Thoracic aorta (tissue), 2 donors: ENCODE data around the gene PBX4. TPM values are rescaled to one million over a fixed set of nuclear protein-coding genes. Genes with fewer than 3 reads are reported as not detected.

ENCODE experiments used
- ATAC-seq: fragments of 150-250 bp; one replicate; pipeline ENCODE4 v1.8.0; 2017; ENCODE audit warnings: low read depth; ENCODE audit not compliant: insufficient number of reproducible peaks, low FRiP score
- DNase-seq: peaks from one replicate; pipeline ENCODE4 v3.0.0-alpha.2; 2020; ENCODE audit warnings: low spot score
- H3K27ac ChIP-seq, 2 donors: fragments of 200-600 bp; sonication (generic); 1 replicate in 1 of 2; 2 replicates in 1 of 2; pipeline ENCODE4 v1.5.1; 2016; ENCODE audit warnings: mild to moderate bottlenecking in 2 of 2, moderate library complexity in 2 of 2
- H3K27me3 ChIP-seq: fragments of 200-600 bp; sonication (generic); replicated peaks from 2 replicates; pipeline ENCODE4 v1.6.0; 2016; ENCODE audit warnings: mild to moderate bottlenecking; ENCODE audit not compliant: insufficient read depth
- H3K36me3 ChIP-seq: fragments of 200-600 bp; sonication (generic); one replicate; pipeline ENCODE4 v1.5.1; 2016
- H3K4me1 ChIP-seq, 2 donors: fragments of 200-600 bp; sonication (generic); 1 replicate in 1 of 2; 2 replicates in 1 of 2; pipeline versions ENCODE4 v1.5.1 to v1.6.0; 2016; ENCODE audit warnings: low read depth in 2 of 2, mild to moderate bottlenecking in 1 of 2; ENCODE audit not compliant: control insufficient read depth in 1 of 2
- H3K4me3 ChIP-seq: fragments of 200-600 bp; sonication (generic); 2 replicates; pipeline ENCODE4 v1.5.1; 2016; ENCODE audit warnings: mild to moderate bottlenecking
- H3K9me3 ChIP-seq: fragments of 200-600 bp; sonication (generic); 2 replicates; pipeline ENCODE4 v1.5.1; 2016
- total RNA-seq, 2 donors: library from RNA; depleted of rRNA; stranded (reverse); fragments of >200 nt; gene quantifications; one replicate each; pipeline versions ENCODE4 v1.1.0 to v1.2.3, GENCODE V29; 2016
- TF ChIP-seq, protein P1 (sequence below): fragments of 200-600 bp; sonication (generic); IDR thresholded peaks from one replicate; pipeline ENCODE4 v1.5.1; 2019; ENCODE audit warnings: antibody characterized with exemption

The PBX4 gene
- total RNA-seq, 2 donors from 2014 or later = not detected

DNA sequence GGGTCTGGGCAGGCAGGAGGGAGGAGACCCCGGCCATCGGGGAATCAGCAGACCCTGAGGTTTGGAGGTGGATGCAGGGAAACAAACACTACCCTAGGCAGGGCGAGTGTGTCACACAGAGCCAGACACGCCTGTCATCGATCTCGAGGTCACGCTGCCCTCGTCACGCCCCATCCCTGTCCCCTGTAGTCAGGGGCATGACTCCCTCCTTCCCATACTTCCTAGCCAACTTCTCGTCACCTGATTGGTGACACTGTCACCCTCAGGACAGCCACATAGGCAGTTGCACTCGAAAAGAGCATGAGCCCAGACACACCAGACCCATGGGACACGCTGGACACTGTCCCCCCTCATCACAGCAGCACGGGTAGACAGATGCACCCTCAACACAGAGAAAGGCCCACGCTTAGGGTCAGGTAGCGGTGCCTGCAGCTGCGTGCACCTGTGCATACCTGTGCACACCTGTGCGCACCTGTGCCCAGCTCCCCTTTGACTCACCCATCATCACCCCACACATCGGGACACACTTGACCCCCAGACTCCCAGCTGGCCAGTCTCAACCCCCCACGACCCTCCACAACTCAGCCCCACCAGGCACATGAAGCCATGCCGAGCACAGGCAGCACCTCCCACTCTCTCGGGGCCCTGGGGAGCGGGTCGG, 68.6 kb downstream of the PBX4 start:
- Histone ChIP-seq H3K9me3 (no peaks in the 10 kb centered on the region), H3K4me3 (no peak overlapping the region), H3K27me3 (no peaks in the 10 kb centered on the region), H3K36me3 (no peaks in the 10 kb centered on the region), H3K27ac (no peak overlapping the region), H3K4me1 (no peaks in the 10 kb centered on the region)
- DNase-seq (no peak), ATAC-seq (no peak)
- TF ChIP-seq, protein P1, sequence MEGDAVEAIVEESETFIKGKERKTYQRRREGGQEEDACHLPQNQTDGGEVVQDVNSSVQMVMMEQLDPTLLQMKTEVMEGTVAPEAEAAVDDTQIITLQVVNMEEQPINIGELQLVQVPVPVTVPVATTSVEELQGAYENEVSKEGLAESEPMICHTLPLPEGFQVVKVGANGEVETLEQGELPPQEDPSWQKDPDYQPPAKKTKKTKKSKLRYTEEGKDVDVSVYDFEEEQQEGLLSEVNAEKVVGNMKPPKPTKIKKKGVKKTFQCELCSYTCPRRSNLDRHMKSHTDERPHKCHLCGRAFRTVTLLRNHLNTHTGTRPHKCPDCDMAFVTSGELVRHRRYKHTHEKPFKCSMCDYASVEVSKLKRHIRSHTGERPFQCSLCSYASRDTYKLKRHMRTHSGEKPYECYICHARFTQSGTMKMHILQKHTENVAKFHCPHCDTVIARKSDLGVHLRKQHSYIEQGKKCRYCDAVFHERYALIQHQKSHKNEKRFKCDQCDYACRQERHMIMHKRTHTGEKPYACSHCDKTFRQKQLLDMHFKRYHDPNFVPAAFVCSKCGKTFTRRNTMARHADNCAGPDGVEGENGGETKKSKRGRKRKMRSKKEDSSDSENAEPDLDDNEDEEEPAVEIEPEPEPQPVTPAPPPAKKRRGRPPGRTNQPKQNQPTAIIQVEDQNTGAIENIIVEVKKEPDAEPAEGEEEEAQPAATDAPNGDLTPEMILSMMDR = no peak

DNA sequence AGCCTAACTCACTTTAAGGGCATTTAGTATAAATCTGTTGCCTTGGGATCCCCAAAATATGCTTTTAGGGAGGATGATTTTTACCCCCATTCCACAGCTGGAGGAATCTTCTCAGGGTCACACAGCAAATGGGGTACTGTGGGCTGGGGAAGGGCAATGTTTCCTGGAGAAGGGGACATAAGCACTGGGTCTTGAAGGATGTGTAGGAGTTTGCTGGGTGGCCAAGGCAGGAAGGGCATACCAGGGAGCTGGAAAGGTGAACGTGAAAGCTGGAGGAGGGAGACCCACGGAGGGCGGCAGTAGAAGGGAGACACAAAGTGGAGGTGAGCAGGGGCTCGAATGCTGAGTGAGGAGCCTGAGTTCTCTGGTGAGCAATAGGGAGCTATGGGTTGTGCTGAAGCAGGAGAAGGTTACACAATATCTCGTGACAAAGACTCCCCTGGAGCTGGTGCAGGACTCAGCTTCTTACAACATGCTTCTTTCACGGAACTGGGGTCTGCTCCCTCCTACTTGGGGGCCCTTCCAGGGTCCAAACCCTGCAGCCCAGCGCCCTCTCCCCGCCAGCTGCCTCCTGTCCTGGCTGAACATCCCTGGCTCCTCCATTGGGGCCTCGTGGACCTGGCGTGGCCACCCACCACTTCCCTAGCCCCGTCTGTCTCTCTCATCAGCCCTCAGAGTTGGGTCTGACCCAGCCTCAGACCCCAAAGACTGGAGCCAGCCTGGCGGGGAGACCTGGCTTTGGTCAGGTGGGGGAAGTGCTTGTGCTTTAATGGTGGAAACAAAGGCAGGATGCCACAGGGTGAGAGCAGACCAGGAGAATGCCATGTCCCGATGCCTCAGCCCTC, 69.3 kb downstream of the PBX4 start:
- no peak overlapping the region for H3K4me3 ChIP-seq
- H3K36me3 ChIP-seq = no peaks in the 10 kb centered on the region
- TF ChIP-seq, protein P1 = no peak
- no peak for DNase-seq
- H3K9me3 ChIP-seq = no peaks in the 10 kb centered on the region
- ATAC-seq = no peak
- no peaks in the 10 kb centered on the region for H3K27me3 ChIP-seq
- H3K27ac ChIP-seq = no peak overlapping the region
- no peaks in the 10 kb centered on the region for H3K4me1 ChIP-seq

DNA sequence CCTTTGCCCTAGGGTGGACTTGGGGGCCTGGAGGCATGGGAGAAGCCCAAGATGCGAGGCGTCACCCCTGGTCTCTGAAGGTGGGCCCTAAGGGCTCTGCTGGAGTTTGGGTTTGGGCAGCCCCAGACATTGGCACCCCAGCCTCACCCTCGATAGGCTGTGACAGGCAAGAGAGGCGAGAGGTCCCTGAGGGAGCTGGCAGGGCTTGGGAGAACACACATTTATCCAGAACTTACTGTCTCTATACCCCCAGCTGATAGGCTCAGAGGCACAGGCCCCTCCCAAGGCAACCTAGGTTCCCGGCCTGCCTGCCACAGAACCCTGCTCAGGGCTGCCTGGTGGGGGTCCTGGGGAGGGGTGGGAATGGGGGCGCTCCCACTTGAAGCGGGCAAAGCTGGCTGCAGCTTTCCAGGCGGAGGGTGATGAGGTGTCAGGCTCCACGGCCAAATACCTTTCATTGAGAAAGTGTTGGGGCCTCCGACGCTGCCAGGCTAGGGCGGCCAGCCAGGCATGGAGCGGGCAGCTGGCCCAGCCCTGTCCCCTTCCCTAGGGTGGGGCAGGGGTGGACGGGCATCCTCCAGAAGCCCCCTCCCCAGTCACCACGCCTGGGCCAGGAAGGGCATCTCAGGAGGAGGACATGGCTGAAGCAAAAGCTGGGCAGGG, 70.7 kb downstream of the PBX4 start:
- no peaks in the 10 kb centered on the region for H3K36me3 ChIP-seq
- no peak for ATAC-seq
- no peak overlapping the region for H3K4me3 ChIP-seq
- H3K27ac ChIP-seq = no peak overlapping the region
- no peaks in the 10 kb centered on the region for H3K27me3 ChIP-seq
- H3K9me3 ChIP-seq = no peaks in the 10 kb centered on the region
- TF ChIP-seq, protein P1 = no peak
- H3K4me1 ChIP-seq = no peaks in the 10 kb centered on the region
- no peak for DNase-seq

DNA sequence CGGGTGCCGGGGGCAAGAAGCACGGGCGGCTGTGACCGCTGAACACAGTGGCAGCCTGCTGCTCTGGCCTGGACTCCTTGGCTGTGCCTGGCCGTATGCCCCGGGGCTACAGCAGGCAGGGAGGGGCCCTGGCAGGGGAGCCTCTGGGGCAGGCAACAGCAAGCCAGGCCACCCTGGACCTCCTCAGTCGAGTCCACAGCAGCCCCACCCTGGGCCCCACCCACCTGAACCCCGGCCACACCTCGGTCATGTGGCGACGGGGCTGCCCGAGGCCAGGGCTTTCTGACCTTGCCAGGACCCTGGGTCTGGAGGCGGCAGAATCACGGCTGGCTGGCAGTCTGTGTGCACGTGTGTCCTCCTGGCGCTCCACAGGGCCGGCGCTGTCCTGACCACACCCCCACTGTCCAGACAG, 71.7 kb downstream of the PBX4 start:
- no peaks in the 10 kb centered on the region for H3K27me3 ChIP-seq
- no peak for DNase-seq
- no peak overlapping the region for H3K4me3 ChIP-seq
- H3K4me1 ChIP-seq = no peaks in the 10 kb centered on the region
- TF ChIP-seq, protein P1 = no peak
- no peak overlapping the region for H3K27ac ChIP-seq
- no peaks in the 10 kb centered on the region for H3K36me3 ChIP-seq
- ATAC-seq = no peak
- H3K9me3 ChIP-seq = no peaks in the 10 kb centered on the region

DNA sequence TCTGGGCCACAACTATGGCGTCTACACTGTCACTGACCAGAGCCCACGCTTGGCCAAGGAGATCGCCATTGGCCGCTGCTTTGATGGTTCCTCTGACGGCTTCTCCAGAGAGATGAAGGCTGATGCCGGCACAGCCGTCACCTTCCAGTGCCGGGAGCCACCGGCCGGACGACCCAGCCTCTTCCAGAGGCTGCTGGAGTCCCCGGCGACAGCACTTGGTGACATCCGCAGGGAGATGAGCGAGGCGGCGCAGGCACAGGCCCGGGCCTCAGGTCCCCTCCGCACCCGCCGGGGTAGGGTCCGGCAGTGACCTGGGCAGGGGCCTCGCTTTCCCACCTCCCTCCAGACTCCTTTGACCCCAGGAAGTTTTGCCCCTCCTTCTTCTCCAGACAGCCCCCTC, 72.8 kb downstream of the PBX4 start:
- TF ChIP-seq, protein P1 = no peak
- DNase-seq (no peak), ATAC-seq (no peak)
- H3K4me3 ChIP-seq = no peak overlapping the region
- no peaks in the 10 kb centered on the region for H3K27me3 ChIP-seq
- no peaks in the 10 kb centered on the region for H3K36me3 ChIP-seq
- no peaks in the 10 kb centered on the region for H3K9me3 ChIP-seq
- no peak overlapping the region for H3K27ac ChIP-seq
- H3K4me1 ChIP-seq = peaks cover 0 to 5% of the 10 kb centered on the region in 2 donors
